ENCODE data around the gene MCRIP1.

Gene MCRIP1

GRCh38 chr17:81821603-81822311 lies 11.3 kb downstream of the MCRIP1 start:
- H3K27me3 ChIP-seq (ENCODE audit: insufficient read depth, poor library complexity, severe bottlenecking), result no peaks in the 10 kb centered on the region
- no peak overlapping the region for H3K27ac ChIP-seq (replicated peaks)
- peak; percentile 41 to 61 for DNase-seq (ENCODE audit: low read depth in 1 of 2, low spot score in 1 of 2)
- no peak overlapping the region for H3K4me3 ChIP-seq (replicated peaks; ENCODE audit: insufficient read depth, low read length)
- TF ChIP-seq GABPA (IDR thresholded peaks at IDR 0.05; ENCODE audit: low read depth) (no peak), CTCF (IDR thresholded peaks at IDR 0.05; ENCODE audit: insufficient read depth, low read length) (no peak), SPI1 (IDR thresholded peaks at IDR 0.05; ENCODE audit: borderline replicate concordance, low read depth) (no peak), POLR2AphosphoS5 (IDR thresholded peaks at IDR 0.05; ENCODE audit: low read depth) (no peak)
- TF ChIP-seq, protein P1, sequence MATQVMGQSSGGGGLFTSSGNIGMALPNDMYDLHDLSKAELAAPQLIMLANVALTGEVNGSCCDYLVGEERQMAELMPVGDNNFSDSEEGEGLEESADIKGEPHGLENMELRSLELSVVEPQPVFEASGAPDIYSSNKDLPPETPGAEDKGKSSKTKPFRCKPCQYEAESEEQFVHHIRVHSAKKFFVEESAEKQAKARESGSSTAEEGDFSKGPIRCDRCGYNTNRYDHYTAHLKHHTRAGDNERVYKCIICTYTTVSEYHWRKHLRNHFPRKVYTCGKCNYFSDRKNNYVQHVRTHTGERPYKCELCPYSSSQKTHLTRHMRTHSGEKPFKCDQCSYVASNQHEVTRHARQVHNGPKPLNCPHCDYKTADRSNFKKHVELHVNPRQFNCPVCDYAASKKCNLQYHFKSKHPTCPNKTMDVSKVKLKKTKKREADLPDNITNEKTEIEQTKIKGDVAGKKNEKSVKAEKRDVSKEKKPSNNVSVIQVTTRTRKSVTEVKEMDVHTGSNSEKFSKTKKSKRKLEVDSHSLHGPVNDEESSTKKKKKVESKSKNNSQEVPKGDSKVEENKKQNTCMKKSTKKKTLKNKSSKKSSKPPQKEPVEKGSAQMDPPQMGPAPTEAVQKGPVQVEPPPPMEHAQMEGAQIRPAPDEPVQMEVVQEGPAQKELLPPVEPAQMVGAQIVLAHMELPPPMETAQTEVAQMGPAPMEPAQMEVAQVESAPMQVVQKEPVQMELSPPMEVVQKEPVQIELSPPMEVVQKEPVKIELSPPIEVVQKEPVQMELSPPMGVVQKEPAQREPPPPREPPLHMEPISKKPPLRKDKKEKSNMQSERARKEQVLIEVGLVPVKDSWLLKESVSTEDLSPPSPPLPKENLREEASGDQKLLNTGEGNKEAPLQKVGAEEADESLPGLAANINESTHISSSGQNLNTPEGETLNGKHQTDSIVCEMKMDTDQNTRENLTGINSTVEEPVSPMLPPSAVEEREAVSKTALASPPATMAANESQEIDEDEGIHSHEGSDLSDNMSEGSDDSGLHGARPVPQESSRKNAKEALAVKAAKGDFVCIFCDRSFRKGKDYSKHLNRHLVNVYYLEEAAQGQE (IDR thresholded peaks at IDR 0.05; ENCODE audit: insufficient replicate concordance, low read depth), result no peak

- Histone ChIP-seq H3K27ac (replicated peaks) (no peak overlapping the region), H3K27me3 (ENCODE audit: insufficient read depth, poor library complexity, severe bottlenecking) (no peaks in the 10 kb centered on the region), H3K4me3 (replicated peaks; ENCODE audit: insufficient read depth, low read length) (no peak overlapping the region)
- TF ChIP-seq SPI1 (IDR thresholded peaks at IDR 0.05; ENCODE audit: borderline replicate concordance, low read depth) (no peak), POLR2AphosphoS5 (IDR thresholded peaks at IDR 0.05; ENCODE audit: low read depth) (no peak), GABPA (IDR thresholded peaks at IDR 0.05; ENCODE audit: low read depth) (no peak), CTCF (IDR thresholded peaks at IDR 0.05; ENCODE audit: insufficient read depth, low read length) (no peak)
- TF ChIP-seq, protein P1 (IDR thresholded peaks at IDR 0.05; ENCODE audit: insufficient replicate concordance, low read depth), result no peak
- DNase-seq (ENCODE audit: low read depth in 1 of 2, low spot score in 1 of 2), result no peak
Observed at GRCh38 chr17:81821147-81821546, 11.9 kb downstream of the MCRIP1 start.

DNA sequence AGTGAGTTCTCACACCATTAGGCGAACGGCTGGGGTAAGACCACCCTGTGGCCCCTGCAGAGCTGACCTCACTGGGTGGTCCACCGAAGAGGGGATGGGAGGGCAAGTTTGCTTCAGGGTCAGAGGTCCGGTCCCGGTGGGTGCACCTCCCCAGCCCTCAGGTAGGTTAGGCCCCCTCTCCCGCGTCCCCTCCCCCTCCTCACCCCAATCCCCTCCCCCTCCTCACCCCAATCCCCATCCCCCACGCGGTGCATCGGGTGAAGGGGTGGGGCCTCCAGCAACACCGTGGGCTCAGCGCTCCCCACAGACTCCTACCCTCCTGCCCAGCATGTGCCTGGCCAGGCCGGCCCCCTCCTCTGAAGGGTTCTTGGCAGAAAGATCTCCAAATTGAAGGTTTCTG lies 13.4 kb downstream of the MCRIP1 start:
- no peak overlapping the region for H3K27ac ChIP-seq (replicated peaks)
- TF ChIP-seq CTCF (IDR thresholded peaks at IDR 0.05; ENCODE audit: insufficient read depth, low read length), result no peak
- TF ChIP-seq, protein P1 (IDR thresholded peaks at IDR 0.05; ENCODE audit: insufficient replicate concordance, low read depth), result no peak
- TF ChIP-seq SPI1 (IDR thresholded peaks at IDR 0.05; ENCODE audit: borderline replicate concordance, low read depth), result no peak
- no peak for TF ChIP-seq POLR2AphosphoS5 (IDR thresholded peaks at IDR 0.05; ENCODE audit: low read depth)
- no peak for TF ChIP-seq GABPA (IDR thresholded peaks at IDR 0.05; ENCODE audit: low read depth)
- H3K27me3 ChIP-seq (ENCODE audit: insufficient read depth, poor library complexity, severe bottlenecking), result no peaks in the 10 kb centered on the region
- DNase-seq (ENCODE audit: low read depth in 1 of 2, low spot score in 1 of 2), result no peak
- no peak overlapping the region for H3K4me3 ChIP-seq (replicated peaks; ENCODE audit: insufficient read depth, low read length)
